Measurements from ENCODE around the gene PDGFB. TPM values are rescaled to one million over a fixed set of nuclear protein-coding genes. Genes with fewer than 3 reads are reported as not detected.

The PDGFB gene
- total RNA-seq, 1 donor from 2014 or later: 16.5 TPM

DNA sequence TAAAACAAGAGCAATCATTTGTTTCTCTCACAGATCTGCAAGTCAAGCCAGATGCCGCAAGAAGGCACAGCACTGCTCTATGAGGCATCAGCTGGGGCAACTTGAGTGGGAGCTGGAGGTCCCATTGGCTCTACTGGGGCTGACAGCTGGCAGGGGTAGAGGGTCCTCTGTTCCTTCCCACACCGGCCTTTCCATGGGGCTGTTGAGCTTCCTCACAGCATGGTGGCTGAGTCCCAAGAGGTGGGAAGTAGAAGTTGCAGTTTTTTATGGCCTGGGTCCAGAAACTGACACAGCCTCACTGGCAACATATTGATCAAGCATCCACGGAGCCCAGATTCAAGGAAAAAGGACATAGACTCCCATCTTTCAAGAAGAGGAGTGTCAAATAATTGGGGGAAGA lies 40.2 kb upstream of the PDGFB start:
- TF ChIP-seq CTCF (IDR thresholded peaks at IDR 0.05): no peak
- H3K36me3 Mint-ChIP-seq (ENCODE audit: low read depth): peaks cover 2% of the 10 kb centered on the region
- H3K9me3 Mint-ChIP-seq (ENCODE audit: low read depth): no peaks in the 10 kb centered on the region
- no peak overlapping the region for H3K4me3 Mint-ChIP-seq (ENCODE audit: unreplicated experiment)
- H3K27ac Mint-ChIP-seq (ENCODE audit: unreplicated experiment): no peak overlapping the region
- DNase-seq (ENCODE audit: low spot score): no peak
- no peaks in the 10 kb centered on the region for H3K27me3 Mint-ChIP-seq (ENCODE audit: low read depth)
- peaks cover 19% of the 10 kb centered on the region for H3K4me1 Mint-ChIP-seq (ENCODE audit: low read depth)

DNA sequence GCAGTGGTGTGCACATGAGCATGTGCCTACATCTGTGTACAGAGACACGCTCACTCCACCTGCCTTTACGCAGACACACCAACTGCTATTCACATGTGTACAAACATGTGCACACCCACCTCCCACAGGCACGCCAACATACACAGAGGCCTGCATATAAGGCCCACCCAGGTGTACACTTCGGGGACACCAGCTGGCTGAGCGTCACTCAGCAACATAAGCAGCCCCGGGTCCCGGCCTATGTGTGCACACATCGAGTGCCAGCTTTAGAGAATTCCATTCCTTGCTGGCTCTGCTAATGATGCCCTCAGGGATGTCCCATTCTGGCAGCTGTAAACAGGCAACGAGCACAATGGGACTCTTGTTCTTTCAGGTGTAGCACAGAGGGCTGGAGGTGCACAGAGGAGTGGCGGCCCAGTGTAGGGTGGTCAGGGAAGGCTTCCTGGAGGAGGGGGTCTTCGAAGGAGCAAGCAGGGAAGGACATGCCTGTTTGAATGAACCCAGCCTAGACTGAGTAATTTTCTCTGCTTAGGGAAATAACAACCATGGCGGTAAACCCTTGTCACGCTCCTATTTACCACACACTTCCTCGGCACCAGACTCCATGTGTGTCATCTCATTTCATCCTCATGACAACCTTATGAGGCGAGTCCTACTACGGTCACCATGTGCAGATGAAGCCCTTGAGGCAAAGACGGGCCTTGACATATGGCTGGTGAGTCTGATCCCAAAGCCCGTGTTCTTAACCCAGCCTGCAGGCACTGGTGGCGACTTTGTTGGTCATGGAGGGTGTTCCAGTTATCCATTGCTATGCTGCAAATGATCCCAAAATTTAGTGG lies 39.6 kb upstream of the PDGFB start:
- Mint-ChIP-seq H3K36me3 (ENCODE audit: low read depth) (peaks cover 2% of the 10 kb centered on the region), H3K4me1 (ENCODE audit: low read depth) (peaks cover 19% of the 10 kb centered on the region), H3K4me3 (ENCODE audit: unreplicated experiment) (no peak overlapping the region), H3K27me3 (ENCODE audit: low read depth) (no peaks in the 10 kb centered on the region), H3K9me3 (ENCODE audit: low read depth) (no peaks in the 10 kb centered on the region), H3K27ac (ENCODE audit: unreplicated experiment) (no peak overlapping the region)
- peak; percentile 71 for DNase-seq (ENCODE audit: low spot score)
- no peak for TF ChIP-seq CTCF (IDR thresholded peaks at IDR 0.05)

- peak; percentile 82 for DNase-seq (ENCODE audit: low spot score)
- H3K9me3 Mint-ChIP-seq (ENCODE audit: low read depth): no peaks in the 10 kb centered on the region
- no peak for TF ChIP-seq CTCF (IDR thresholded peaks at IDR 0.05)
- H3K4me3 Mint-ChIP-seq (ENCODE audit: unreplicated experiment): no peak overlapping the region
- H3K36me3 Mint-ChIP-seq (ENCODE audit: low read depth): peaks cover 2% of the 10 kb centered on the region
- H3K4me1 Mint-ChIP-seq (ENCODE audit: low read depth): peaks cover 19% of the 10 kb centered on the region
- H3K27ac Mint-ChIP-seq (ENCODE audit: unreplicated experiment): no peak overlapping the region
- no peaks in the 10 kb centered on the region for H3K27me3 Mint-ChIP-seq (ENCODE audit: low read depth)
Observed at GRCh38 chr22:39283322-39284141, 38.8 kb upstream of the PDGFB start.

GRCh38 chr22:39282645-39283321 lies 38.0 kb upstream of the PDGFB start:
- Mint-ChIP-seq H3K27me3 (ENCODE audit: low read depth) (no peaks in the 10 kb centered on the region), H3K36me3 (ENCODE audit: low read depth) (peaks cover 2% of the 10 kb centered on the region), H3K4me1 (ENCODE audit: low read depth) (peaks cover 19% of the 10 kb centered on the region), H3K27ac (ENCODE audit: unreplicated experiment) (no peak overlapping the region), H3K9me3 (ENCODE audit: low read depth) (no peaks in the 10 kb centered on the region), H3K4me3 (ENCODE audit: unreplicated experiment) (no peak overlapping the region)
- DNase-seq (ENCODE audit: low spot score): peak; percentile 66
- peak; percentile 24 for TF ChIP-seq CTCF (IDR thresholded peaks at IDR 0.05)

DNA sequence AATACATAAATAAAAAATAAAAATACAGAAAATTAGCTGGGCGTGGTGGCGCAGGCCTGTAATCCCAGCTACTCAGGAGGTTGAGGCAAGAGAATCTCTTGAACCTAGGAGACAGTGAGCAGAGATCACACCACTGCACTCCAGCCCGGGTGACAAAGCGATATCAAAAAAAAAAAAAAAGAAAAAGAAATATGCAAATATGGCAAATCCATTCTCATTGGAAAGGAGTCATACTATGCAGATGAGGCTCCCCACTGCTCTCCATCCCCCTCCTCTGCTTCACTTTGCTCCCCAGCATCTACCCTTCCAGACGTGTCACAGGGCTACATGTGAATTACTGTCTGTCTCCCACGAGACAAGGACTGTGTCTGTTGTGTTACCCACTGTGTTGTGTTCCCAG lies 36.3 kb upstream of the PDGFB start:
- no peak overlapping the region for H3K27ac Mint-ChIP-seq (ENCODE audit: unreplicated experiment)
- peaks cover 2% of the 10 kb centered on the region for H3K36me3 Mint-ChIP-seq (ENCODE audit: low read depth)
- H3K4me3 Mint-ChIP-seq (ENCODE audit: unreplicated experiment): no peak overlapping the region
- peaks cover 8% of the 10 kb centered on the region for H3K9me3 Mint-ChIP-seq (ENCODE audit: low read depth)
- no peaks in the 10 kb centered on the region for H3K27me3 Mint-ChIP-seq (ENCODE audit: low read depth)
- no peak for TF ChIP-seq CTCF (IDR thresholded peaks at IDR 0.05)
- no peak for DNase-seq (ENCODE audit: low spot score)
- H3K4me1 Mint-ChIP-seq (ENCODE audit: low read depth): peaks cover 13% of the 10 kb centered on the region
